ENCODE results near the gene RINL.

The RINL gene

DNA sequence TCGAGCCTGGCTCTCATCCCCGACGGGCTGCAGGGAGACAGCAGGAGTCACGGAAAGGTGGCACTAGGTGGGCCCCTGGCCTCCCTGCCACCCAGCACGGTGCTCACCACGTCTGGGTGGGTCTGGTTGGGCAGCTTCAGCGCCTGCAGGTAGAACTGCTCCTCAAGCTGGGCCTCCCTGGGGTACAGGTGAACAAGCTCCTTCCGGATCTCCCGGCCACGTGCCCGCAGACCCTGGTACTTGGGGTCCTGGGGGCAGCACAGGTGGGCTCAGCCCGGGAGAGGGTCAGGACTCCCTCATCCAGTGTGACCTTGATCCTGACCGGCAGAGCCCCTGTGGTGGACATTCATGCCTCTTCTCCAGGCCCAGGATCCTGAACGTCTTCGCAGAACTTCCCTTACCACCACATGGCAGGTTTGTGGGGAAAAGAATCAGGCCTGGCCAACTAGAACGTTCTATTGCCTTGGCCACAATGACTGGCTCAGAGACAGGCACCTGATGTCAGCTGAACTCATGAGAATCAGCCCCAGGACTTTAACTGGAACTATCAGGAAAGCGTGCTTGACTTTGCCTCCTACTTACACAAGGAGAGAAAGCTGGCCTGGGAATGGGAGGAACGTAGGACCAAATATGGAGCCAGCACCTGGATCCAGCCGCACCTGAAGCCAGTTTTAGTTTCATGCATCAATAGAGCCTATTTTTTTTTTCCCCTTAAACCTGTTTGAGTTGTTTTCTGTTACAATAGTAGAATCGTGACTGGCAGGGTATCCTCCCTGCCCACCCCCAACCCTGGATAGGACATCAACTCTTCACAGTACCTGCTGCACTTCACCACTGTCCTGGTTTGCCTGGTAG is 43.6 kb upstream of the RINL start:
- Histone ChIP-seq H3K9me2 (replicated peaks; ENCODE audit: low read depth, low read length) (no peaks in the 10 kb centered on the region), H3K36me3 (ENCODE audit: insufficient read depth, low read length) (peaks cover 10% of the 10 kb centered on the region; the same call in 1 of the 2 replicates), H3K9me3 (ENCODE audit: insufficient read depth, low read depth, low read length) (no peaks in the 10 kb centered on the region), H3K4me2 (ENCODE audit: low read depth, low read length, poor library complexity, severe bottlenecking) (no peak overlapping the region), H3K27me3 (ENCODE audit: insufficient read depth, low read length, poor library complexity, severe bottlenecking) (no peaks in the 10 kb centered on the region), H3K4me1 (ENCODE audit: insufficient read depth, low read length, poor library complexity, severe bottlenecking) (no peaks in the 10 kb centered on the region), H3F3A (ENCODE audit: low read depth) (no peaks in the 10 kb centered on the region), H3K4me3 (ENCODE audit: low read length, poor library complexity, severe bottlenecking) (no peak overlapping the region), H4K20me1 (ENCODE audit: insufficient read depth, low read length, poor library complexity, severe bottlenecking) (no peaks in the 10 kb centered on the region), H3K9ac (ENCODE audit: low read depth, low read length, poor library complexity, severe bottlenecking) (no peak overlapping the region), H2AFZ (ENCODE audit: low read length) (no peak overlapping the region), H3K79me2 (ENCODE audit: insufficient read depth, low read length) (no peaks in the 10 kb centered on the region)
- no peak for TF ChIP-seq EZH2phosphoT487 (IDR thresholded peaks at IDR 0.05; ENCODE audit: borderline replicate concordance)
- TF ChIP-seq, protein P1, sequence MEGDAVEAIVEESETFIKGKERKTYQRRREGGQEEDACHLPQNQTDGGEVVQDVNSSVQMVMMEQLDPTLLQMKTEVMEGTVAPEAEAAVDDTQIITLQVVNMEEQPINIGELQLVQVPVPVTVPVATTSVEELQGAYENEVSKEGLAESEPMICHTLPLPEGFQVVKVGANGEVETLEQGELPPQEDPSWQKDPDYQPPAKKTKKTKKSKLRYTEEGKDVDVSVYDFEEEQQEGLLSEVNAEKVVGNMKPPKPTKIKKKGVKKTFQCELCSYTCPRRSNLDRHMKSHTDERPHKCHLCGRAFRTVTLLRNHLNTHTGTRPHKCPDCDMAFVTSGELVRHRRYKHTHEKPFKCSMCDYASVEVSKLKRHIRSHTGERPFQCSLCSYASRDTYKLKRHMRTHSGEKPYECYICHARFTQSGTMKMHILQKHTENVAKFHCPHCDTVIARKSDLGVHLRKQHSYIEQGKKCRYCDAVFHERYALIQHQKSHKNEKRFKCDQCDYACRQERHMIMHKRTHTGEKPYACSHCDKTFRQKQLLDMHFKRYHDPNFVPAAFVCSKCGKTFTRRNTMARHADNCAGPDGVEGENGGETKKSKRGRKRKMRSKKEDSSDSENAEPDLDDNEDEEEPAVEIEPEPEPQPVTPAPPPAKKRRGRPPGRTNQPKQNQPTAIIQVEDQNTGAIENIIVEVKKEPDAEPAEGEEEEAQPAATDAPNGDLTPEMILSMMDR (conservative IDR thresholded peaks at IDR 0.05; ENCODE audit: low read length): no peak

DNA sequence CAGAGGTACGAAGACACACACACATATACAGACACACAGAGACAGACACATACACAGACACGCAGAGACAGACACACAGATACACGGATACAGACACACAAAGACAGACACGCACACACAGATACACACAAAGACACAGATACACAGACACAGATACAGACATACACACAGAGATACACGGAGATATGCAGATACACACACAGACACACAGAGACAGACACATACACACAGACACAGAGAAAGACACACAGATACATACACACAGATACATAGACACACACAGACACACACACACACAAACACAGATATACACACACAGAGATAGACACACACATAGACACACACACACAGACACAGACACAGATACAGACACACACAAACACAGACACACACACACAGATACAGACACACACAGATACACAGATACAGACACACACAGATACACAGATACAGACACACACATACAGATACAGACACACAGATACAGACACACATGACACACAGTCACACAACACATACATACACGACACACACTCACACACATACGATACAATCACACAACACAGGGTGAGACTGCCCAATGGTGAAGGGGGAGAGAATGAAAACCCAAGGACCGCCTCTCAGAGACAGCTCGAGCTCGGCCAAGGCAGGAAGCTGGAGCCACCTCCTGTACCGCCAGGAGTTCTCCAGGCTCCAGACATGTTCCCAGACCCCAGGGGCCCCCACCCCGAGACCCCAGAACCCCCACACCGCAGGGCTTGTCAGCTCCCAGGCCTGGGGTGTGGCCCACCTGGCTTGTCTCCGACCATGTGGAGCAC is 42.7 kb upstream of the RINL start:
- Histone ChIP-seq H3K9me2 (replicated peaks; ENCODE audit: low read depth, low read length) (no peaks in the 10 kb centered on the region), H3K27me3 (ENCODE audit: insufficient read depth, low read length, poor library complexity, severe bottlenecking) (no peaks in the 10 kb centered on the region), H3K9me3 (ENCODE audit: insufficient read depth, low read depth, low read length) (no peaks in the 10 kb centered on the region), H3K36me3 (ENCODE audit: insufficient read depth, low read length) (peaks cover 10% of the 10 kb centered on the region; the same call in 1 of the 2 replicates), H3K79me2 (ENCODE audit: insufficient read depth, low read length) (no peaks in the 10 kb centered on the region), H4K20me1 (ENCODE audit: insufficient read depth, low read length, poor library complexity, severe bottlenecking) (no peaks in the 10 kb centered on the region), H3K4me3 (ENCODE audit: low read length, poor library complexity, severe bottlenecking) (no peak overlapping the region), H3F3A (ENCODE audit: low read depth) (no peaks in the 10 kb centered on the region), H2AFZ (ENCODE audit: low read length) (no peak overlapping the region), H3K4me1 (ENCODE audit: insufficient read depth, low read length, poor library complexity, severe bottlenecking) (no peaks in the 10 kb centered on the region), H3K9ac (ENCODE audit: low read depth, low read length, poor library complexity, severe bottlenecking) (no peak overlapping the region), H3K4me2 (ENCODE audit: low read depth, low read length, poor library complexity, severe bottlenecking) (no peak overlapping the region)
- TF ChIP-seq, protein P1 (conservative IDR thresholded peaks at IDR 0.05; ENCODE audit: low read length): no peak
- TF ChIP-seq EZH2phosphoT487 (IDR thresholded peaks at IDR 0.05; ENCODE audit: borderline replicate concordance): no peak

DNA sequence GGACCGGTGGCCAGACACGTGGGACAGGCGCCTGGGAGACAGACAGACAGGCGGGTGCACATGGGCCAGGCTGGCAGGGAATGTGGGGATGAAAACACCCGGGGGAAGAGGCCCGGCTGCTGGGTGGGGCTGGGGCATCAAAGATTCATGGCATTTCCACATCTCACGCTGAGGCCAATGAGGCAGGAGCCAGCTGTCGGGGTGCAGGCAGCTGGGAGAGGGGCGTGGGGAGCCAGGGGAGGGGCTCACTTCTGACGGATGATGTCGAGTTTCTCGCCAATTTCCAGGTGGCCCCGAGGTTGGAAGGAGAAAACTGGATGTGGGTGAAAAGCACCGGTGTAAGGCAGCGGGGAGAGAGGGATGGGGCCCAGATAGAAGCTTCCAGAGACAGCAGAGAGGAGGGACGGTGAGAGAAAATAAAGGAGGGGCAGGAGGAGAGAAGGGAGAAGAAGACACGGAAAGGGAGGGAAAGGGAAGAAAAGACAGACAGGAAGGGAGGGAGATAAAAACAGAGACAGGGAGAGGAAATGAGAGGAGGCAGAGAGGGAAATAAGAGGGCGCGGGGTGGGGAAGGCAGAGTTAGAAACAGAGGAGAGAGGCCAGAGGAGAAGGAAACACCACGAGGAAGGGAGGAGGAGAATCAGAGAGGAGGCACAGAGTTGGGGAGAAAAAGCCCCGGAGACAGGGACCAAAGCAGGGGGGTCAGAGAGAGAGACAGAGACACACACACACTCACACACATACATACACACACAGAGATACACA is 41.9 kb upstream of the RINL start:
- Histone ChIP-seq H3K9ac (ENCODE audit: low read depth, low read length, poor library complexity, severe bottlenecking) (no peak overlapping the region), H3K36me3 (ENCODE audit: insufficient read depth, low read length) (peaks cover 10% of the 10 kb centered on the region; the same call in 1 of the 2 replicates), H2AFZ (ENCODE audit: low read length) (no peak overlapping the region), H3K4me2 (ENCODE audit: low read depth, low read length, poor library complexity, severe bottlenecking) (no peak overlapping the region), H3K9me2 (replicated peaks; ENCODE audit: low read depth, low read length) (no peaks in the 10 kb centered on the region), H3K4me1 (ENCODE audit: insufficient read depth, low read length, poor library complexity, severe bottlenecking) (no peaks in the 10 kb centered on the region), H4K20me1 (ENCODE audit: insufficient read depth, low read length, poor library complexity, severe bottlenecking) (no peaks in the 10 kb centered on the region), H3K4me3 (ENCODE audit: low read length, poor library complexity, severe bottlenecking) (no peak overlapping the region), H3K79me2 (ENCODE audit: insufficient read depth, low read length) (no peaks in the 10 kb centered on the region), H3F3A (ENCODE audit: low read depth) (no peaks in the 10 kb centered on the region), H3K9me3 (ENCODE audit: insufficient read depth, low read depth, low read length) (no peaks in the 10 kb centered on the region), H3K27me3 (ENCODE audit: insufficient read depth, low read length, poor library complexity, severe bottlenecking) (no peaks in the 10 kb centered on the region)
- TF ChIP-seq, protein P1 (conservative IDR thresholded peaks at IDR 0.05; ENCODE audit: low read length): no peak
- TF ChIP-seq EZH2phosphoT487 (IDR thresholded peaks at IDR 0.05; ENCODE audit: borderline replicate concordance): no peak

Data from Loucy (cell line).